Bronchial epithelial cell (primary cell): Measurements from ENCODE around the gene TIE1. TPM values are rescaled to one million over a fixed set of nuclear protein-coding genes. Genes with fewer than 3 reads are reported as not detected.

ENCODE experiments used
- DNase-seq: peaks from one replicate; pipeline ENCODE4 v3.0.0-alpha.2; 2010; ENCODE audit warnings: low read depth
- FAIRE-seq: peaks from 2 replicates; lab custom pipeline; 2011; peaks lifted over from hg19 to GRCh38; lab: Jason Lieb, UNC
- H3K27me3 ChIP-seq: 2 replicates; pipeline ENCODE4 v1.5.1; 2011; ENCODE audit warnings: low read length; ENCODE audit not compliant: control insufficient read depth, insufficient read depth
- H3K36me3 ChIP-seq: 2 replicates; pipeline ENCODE4 v1.5.1; 2011; ENCODE audit warnings: low read length; ENCODE audit not compliant: control insufficient read depth, insufficient read depth
- H3K4me3 ChIP-seq: 2 replicates; pipeline ENCODE4 v1.5.1; 2011; ENCODE audit warnings: mild to moderate bottlenecking, low read depth, low read length, control low read depth
- total RNA-seq: library from RNA; depleted of rRNA; stranded (reverse); fragments of >200 nt; gene quantifications from 2 replicates; pipeline ENCODE4 v1.2.1, GENCODE V29; 2014
- TF ChIP-seq, protein P1 (sequence below): IDR thresholded peaks from 2 replicates; pipeline ENCODE4 v1.5.1; 2011; ENCODE audit warnings: mild to moderate bottlenecking, moderate library complexity, low read length, control low read depth, inconsistent platforms; ENCODE audit not compliant: insufficient read depth, severe bottlenecking

TIE1 gene
- total RNA-seq, 1 donor from 2014 or later = 0.53 TPM

DNA sequence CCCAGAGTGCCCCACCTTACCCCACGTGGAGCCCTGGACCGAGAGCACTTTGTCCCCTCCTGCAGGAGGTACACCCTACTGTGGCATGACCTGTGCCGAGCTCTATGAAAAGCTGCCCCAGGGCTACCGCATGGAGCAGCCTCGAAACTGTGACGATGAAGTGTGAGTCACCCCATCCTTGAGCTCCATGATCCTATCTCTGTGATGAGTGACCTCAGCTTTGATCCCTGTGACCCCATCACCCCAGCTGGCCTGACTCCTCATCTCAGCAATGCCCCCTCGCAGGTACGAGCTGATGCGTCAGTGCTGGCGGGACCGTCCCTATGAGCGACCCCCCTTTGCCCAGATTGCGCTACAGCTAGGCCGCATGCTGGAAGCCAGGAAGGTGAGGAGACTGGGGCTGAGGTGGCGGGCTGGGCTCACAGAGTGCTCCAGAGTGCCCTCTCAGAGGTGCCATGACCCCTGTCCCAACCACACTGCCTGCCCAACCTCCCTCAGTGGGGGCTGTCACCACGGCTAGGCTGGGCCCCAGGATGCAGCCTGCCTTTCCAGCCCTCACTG lies 20.6 kb downstream of the TIE1 start:
- DNase-seq = no peak
- Histone ChIP-seq H3K36me3 (no peaks in the 10 kb centered on the region), H3K4me3 (no peak overlapping the region), H3K27me3 (no peaks in the 10 kb centered on the region)
- TF ChIP-seq, protein P1, sequence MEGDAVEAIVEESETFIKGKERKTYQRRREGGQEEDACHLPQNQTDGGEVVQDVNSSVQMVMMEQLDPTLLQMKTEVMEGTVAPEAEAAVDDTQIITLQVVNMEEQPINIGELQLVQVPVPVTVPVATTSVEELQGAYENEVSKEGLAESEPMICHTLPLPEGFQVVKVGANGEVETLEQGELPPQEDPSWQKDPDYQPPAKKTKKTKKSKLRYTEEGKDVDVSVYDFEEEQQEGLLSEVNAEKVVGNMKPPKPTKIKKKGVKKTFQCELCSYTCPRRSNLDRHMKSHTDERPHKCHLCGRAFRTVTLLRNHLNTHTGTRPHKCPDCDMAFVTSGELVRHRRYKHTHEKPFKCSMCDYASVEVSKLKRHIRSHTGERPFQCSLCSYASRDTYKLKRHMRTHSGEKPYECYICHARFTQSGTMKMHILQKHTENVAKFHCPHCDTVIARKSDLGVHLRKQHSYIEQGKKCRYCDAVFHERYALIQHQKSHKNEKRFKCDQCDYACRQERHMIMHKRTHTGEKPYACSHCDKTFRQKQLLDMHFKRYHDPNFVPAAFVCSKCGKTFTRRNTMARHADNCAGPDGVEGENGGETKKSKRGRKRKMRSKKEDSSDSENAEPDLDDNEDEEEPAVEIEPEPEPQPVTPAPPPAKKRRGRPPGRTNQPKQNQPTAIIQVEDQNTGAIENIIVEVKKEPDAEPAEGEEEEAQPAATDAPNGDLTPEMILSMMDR = no peak
- FAIRE-seq = no peak

DNA sequence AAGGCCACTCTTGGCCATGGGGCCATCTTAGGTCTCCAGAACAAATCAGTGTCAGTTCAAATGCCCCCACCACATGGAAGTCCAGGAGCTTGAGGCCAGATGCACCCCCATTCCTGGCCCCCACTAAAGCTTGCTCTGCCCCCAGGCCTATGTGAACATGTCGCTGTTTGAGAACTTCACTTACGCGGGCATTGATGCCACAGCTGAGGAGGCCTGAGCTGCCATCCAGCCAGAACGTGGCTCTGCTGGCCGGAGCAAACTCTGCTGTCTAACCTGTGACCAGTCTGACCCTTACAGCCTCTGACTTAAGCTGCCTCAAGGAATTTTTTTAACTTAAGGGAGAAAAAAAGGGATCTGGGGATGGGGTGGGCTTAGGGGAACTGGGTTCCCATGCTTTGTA lies 21.7 kb downstream of the TIE1 start:
- no peak for FAIRE-seq
- H3K4me3 ChIP-seq = no peak overlapping the region
- no peaks in the 10 kb centered on the region for H3K27me3 ChIP-seq
- no peak for DNase-seq
- TF ChIP-seq, protein P1 = no peak
- no peaks in the 10 kb centered on the region for H3K36me3 ChIP-seq

DNA sequence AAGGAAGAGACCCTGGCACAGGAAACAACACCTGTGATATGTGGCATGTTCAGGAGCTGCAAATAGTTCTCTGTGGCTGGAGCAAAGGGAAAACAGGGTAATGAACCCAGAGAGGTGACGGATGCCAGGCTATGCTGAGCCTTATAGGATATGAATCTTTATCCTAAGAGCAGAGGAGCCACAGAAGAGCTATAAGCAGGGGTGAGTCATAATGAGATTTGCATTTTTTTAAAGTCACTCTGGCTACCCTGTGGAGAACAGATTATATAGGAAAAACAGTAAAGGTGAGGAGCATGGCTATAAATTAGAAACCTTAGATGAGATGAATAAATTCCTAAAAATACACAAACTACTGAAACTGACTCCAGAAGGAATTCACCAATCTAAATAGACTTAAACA lies 24.0 kb downstream of the TIE1 start:
- Histone ChIP-seq H3K4me3 (no peak overlapping the region), H3K27me3 (no peaks in the 10 kb centered on the region), H3K36me3 (no peaks in the 10 kb centered on the region)
- FAIRE-seq = no peak
- TF ChIP-seq, protein P1 = no peak
- no peak for DNase-seq

DNA sequence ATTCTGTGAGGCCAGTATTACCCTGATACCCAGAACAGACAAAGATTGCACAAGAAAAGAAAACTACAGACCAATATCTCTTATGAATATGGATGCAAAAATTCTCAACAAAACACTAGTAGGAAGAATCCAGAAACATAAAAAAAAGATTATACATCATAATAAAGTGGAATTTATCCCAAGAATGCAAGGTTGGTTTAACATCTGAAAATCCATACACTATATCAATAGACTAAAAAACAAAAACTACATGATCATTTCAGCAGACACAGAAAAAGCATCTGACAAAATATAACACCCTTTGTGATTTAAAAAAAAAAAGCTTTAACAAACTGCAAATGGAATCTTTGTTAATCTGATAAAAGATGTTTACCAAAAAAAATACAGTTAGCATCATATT lies 24.6 kb downstream of the TIE1 start:
- DNase-seq (no peak), FAIRE-seq (no peak)
- Histone ChIP-seq H3K36me3 (no peaks in the 10 kb centered on the region), H3K4me3 (no peak overlapping the region), H3K27me3 (no peaks in the 10 kb centered on the region)
- TF ChIP-seq, protein P1 = no peak

DNA sequence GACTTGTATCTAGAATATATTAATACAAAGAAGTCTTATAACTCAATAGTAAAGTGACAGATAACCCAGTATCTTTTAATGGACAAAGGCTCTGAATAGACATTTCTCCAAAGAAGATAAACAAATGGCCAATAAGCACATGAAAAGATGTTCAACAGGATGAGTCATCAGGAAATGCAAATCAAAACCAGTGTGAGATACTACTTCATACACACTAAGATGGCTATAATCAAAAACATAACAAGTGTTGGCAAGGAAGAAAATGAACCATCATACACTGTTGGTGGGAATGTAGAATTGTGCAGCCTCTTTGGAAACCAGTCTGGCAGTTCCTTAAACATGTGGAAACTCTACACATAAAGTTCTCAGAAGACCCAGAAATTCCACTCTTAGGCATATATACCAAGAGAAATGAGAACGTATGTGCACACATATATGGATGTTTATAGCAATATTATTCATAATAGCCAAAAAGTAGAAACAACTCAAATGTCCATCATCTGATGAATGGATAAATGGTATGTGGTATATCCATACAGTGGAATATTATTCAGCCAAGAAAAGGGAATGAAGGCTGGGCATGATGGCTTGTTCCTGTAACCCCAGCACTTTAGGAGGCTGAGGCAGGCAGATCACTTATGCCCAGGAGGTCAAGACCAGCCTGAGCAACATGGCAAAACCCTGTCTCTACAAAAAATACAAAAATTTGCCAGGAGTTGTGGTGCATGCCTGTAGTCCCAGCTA lies 26.9 kb downstream of the TIE1 start:
- H3K27me3 ChIP-seq = no peaks in the 10 kb centered on the region
- DNase-seq (peak; percentile 14), FAIRE-seq (no peak)
- H3K36me3 ChIP-seq = no peaks in the 10 kb centered on the region
- TF ChIP-seq, protein P1 = no peak
- H3K4me3 ChIP-seq = no peak overlapping the region
